Activated CD4-positive, CD25-positive, alpha-beta regulatory T cell (primary cell): Measurements from ENCODE around the gene CD82.
"Not testable (repeated sequence)": the region's sequence is repeated elsewhere in the genome, so short reads cannot be mapped to it uniquely, and the experiment has no call there.

Experiments used
- DNase-seq, 4 experiments: peaks; one replicate each; lab custom pipeline; 2025; lab: John Stamatoyannopoulos, UW

CD82 gene

GRCh38 chr11:44535191-44535980 is 30.1 kb upstream of the CD82 start:
- DNase-seq = no peak

DNA sequence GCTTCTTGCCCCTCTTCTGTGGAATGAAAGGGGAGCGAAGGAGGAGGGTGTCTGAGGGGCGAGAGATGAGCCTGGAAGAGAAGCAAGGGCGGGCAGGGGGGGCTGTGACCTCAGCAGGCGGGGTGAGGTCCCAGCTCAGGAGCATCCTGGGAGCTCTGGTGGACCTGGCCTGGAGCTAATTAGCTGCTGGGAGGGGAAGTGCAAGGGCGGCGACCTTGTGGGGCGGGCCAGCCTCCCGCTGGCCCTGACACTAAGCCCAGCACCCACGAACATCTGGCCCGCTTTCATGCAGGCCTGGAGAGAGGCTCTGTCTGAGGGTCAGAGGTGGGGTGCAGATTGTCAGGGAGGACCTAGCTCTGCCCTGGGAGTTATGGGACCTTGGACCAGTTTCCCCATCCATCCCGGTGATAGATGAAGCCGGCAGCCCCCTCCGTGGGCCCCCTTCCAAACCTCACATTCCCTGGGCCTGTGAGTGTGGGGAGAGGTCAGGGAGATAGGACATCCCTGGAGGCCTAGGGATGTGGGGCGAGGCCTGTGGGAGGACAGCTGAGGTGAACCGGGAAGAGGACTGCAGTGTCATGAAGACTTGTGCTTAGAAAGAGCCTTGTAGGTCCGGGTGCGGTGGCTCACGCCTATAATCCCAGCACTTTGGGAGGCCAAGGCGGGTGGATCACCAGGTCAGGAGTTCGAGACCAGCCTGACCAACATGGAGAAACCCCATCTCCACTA is 28.5 kb upstream of the CD82 start:
- no peak for DNase-seq

GRCh38 chr11:44537679-44538078 is 27.8 kb upstream of the CD82 start:
- no peak for DNase-seq

GRCh38 chr11:44538375-44539054 is 26.9 kb upstream of the CD82 start:
- DNase-seq = peak; percentile 42 to 62 (median 50)

DNA sequence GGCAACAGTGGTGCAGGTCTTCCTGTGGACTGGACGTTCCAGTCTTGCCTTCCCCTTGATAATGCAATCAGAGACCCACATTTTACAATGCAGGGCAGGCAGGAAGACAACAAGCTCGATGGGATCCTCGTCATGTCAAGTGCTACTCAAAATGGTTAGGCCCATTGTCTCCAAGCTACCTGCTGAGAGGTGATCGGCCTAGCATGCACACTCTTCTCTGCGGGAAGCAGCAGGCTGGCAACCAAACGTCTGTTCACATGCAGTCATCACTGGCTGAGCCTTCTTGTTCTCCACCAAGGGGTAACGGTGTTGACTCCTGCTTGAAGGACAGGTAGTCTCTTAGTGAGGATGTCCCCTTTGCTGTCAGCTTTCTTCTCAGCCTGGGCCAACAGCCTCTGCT is 25.5 kb upstream of the CD82 start:
- DNase-seq = no peak

DNA sequence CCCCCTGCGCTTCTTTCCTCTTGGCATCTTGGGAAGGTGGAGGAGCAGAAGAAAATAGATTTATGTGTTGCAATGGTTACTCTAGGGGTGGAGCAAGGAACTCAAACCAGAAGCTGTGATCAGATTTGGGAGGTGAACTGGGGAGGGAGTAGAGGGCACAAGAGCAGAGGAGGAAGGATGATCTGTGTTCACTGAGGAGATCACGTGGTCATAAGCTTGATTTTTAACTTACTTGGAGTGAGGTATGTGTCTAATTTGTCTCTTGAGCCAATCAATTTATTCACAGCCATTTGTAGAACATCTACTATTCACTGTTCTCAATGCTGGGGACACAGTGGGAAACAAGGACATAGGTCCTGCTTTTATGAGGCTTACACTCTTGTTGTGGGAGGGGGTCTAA is 24.8 kb upstream of the CD82 start:
- no peak for DNase-seq

GRCh38 chr11:44542372-44542771 is 23.1 kb upstream of the CD82 start:
- DNase-seq = no peak

- DNase-seq = not testable (repeated sequence)
Measured at GRCh38 chr11:44546984-44547383, 18.5 kb upstream of the CD82 start.

DNA sequence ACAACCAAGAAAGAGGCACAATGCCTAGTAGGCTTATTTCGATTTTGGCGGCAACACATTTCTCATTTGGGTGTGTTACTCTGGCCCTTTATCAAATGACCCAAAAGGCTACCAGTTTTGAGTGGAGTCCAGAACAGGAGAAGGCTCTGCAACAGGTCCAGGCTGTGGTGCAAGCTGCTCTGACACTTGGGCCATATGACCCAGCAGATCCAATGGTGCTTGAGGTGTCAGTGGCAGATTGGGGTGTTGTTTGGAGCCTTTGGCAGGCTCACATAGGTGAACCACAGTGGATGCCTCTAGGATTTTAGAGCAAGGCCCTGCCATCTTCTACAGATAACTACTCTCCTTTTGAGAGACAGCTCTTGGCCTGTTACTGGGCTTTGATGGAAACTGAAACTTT is 17.9 kb upstream of the CD82 start:
- not testable (repeated sequence) for DNase-seq

DNA sequence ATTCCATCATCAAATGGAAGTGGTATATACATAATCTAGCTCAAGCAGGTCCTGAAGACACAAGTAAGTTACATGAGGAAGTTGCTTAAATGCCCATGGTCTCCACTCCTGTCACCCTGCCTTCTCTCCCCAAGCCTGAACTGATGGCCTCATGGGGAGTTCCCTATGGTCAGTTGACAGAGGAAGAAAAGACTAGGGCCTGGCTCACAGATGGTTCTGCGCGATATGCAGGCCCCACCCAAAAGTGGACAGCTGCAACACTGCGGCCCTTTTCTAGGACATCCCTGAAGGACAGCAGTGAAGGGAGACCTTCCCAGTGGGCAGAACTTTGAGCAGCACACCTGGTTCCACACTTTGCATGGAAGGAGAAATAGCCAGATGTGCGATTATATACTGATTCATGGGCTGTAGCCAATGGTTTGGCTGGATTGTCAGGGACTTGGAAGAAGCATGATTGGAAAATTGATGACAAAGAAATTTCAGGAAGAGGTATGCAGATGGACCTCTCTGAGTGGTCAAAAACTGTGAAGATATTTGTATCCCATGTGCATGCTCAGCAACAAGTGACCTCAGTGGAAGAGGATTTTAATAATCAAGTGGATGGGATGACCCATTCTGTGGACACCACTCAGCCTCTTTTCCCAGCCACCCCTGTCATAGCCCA is 17.3 kb upstream of the CD82 start:
- no peak for DNase-seq

DNA sequence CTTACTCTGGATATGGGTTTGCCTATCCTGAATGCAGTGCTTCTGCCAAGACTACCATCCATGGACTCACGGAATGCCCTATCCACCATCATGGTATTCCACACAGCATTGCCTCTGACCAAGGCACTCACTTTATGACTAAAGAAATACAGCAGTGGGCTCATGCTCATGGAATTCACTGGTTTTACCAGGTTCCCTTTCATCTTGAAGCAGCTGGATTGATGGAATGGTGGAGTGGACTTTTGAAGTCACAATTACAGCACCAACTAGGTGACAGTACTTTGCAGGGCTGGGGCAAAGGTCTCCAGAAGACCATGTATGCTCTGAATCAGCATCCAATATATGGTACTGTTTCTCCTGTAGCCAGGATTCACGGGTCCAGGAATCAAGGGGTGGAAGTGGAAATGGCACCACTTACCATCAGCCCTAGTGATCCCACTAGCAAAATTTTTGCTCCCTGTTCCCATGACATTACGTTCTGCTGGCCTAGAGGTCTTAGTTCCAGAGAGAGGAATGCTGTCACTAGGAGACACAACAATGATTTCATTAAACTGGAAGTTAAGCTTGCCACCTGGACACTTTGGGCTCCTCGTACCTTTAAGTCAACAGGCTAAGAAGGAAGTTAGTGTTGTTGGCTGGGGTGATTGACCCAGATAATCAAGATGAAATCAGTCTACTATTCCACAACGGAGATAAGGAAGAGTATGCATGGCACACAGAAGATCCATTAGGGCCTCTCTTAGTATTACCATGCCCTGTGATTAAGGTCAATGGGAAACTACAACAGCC is 16.3 kb upstream of the CD82 start:
- DNase-seq = not testable (repeated sequence)

DNA sequence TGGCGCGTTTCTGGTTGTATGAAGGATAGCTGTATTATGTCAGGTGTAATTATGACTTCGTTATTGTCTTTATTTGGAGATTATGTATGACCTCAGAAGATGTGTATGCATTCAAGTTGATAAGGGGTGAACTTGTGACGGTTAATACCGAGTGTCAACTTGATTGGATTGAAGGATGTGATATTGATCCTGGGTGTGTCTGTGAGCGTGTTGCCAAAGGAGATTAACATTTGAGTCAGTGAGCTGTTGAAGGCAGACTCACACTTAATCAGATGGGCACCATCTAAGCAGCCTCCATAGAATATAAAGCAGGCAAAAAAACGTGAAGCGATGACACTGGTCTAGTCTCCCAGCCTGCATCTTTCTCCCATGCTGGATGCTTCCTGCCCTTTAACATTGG is 15.3 kb upstream of the CD82 start:
- no peak for DNase-seq

DNA sequence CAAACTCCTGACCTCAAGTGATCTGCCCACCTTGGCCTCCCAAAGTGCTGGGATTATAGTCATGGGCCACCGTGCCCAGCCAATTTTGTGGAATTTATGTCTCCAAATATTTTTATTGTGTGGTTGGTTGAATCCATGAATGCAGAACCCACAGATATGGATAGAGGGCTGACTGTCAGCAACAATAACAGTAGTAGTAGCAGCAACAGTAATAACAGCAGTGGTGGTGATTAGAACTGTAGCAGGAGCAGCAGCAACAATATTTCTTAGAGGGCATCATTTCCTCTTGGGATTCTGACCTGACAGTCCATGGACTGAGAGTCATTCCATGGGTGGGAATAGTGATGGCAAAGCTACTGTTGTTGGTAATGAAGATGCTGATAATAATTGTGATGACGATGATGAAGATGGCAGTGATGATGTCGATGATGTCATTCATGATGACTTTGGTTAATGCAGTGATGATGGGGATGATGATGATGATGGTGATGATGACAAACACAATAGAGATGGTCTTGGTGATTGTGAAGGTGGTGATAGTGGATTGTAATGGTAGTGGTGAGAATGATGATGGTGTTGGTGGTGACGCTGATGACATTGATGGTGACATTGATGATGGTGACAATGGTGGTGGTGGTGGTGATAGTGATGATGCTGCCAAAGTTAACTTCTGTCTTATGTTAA is 13.9 kb upstream of the CD82 start:
- no peak for DNase-seq

DNA sequence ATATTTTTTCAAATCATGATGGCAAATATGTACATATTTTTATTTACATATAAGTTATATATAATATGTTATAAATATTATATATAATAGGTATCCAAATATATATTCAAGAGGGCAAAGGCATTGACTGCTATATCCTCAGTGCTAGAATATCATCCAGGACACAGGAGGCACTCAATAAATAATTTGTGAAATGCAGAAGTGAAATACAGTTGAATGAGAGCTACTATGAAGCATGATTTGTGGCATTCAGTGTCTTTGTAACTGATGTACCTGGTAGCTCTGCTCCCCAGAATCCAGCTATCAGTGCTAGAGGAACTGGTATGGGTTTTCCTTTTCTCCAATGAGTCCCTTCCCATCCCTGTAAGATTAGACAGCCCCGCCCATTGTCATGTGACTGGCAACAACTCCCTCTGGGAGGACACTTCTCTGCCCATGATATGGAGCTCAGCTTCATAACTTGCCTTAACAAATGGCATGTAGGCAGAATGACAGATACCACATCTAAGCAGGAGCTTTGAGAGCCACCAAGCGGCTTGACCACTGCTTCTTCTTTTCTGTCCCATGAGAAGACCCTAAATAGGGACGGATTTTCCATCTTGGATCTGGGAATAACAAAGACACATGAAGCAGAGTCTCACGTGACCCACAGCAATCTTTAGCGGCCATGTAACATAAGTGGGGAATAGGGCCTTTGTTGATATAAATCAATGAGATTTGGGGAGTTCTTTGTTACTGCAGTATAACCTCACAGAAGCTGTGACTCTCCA is 10.2 kb upstream of the CD82 start:
- no peak for DNase-seq

DNA sequence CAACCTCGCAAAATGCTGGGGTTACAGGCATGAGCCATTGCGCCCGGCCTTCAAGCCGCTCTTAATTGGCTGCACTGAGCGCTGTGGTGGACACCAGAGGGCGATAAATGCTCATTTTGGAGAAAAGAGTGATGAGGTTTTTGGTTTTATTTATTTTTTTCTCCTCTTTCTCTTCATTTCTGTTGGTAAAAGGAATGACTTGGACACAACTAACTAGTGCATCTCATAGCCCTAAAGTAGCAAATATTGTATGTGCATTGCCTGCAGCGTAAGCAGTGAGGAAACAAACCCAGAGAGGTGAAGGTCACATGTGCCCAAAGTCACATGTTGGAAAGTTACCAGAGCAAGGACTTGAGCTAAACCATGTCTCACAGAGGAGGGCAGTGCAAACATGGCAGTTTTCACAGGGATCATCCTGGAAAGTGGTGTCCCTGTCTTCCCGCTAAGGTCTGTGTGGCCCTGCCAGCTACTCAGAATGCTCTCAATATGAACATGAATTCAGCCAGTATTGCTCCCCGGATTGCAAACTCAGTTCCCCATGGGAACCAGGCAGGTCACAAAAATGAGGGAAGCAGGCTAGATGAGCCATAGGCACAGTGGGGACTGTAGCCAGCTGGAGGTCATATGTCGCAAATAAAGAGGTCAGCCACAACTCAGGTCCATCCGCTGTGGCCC is 8.6 kb upstream of the CD82 start:
- DNase-seq = peak; percentile 26 to 55 (median 48)

GRCh38 chr11:44557464-44557863 is 8.0 kb upstream of the CD82 start:
- DNase-seq = no peak

- DNase-seq = no peak
Measured at GRCh38 chr11:44559207-44559939, 6.1 kb upstream of the CD82 start.

DNA sequence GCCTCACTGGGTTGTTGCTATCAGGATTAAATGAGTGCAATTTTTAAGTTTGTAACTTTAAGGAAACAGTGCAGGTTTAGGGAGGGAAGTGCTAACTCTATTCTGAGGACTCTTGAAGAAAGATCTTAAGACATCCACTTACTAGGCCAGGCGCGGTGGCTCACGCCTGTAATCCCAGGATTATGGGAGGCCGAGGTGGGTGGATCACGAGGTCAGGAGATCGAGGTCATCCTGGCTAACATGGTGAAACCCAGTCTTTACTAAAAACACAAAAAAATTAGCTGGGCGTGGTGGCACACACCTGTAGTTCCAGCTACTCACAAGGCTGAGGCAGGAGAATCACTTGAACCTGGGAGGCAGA is 5.5 kb upstream of the CD82 start:
- DNase-seq = not testable (repeated sequence)

GRCh38 chr11:44561275-44561805 is 4.1 kb upstream of the CD82 start:
- no peak for DNase-seq
